ENCODE results near the gene RNF144B.

DNA sequence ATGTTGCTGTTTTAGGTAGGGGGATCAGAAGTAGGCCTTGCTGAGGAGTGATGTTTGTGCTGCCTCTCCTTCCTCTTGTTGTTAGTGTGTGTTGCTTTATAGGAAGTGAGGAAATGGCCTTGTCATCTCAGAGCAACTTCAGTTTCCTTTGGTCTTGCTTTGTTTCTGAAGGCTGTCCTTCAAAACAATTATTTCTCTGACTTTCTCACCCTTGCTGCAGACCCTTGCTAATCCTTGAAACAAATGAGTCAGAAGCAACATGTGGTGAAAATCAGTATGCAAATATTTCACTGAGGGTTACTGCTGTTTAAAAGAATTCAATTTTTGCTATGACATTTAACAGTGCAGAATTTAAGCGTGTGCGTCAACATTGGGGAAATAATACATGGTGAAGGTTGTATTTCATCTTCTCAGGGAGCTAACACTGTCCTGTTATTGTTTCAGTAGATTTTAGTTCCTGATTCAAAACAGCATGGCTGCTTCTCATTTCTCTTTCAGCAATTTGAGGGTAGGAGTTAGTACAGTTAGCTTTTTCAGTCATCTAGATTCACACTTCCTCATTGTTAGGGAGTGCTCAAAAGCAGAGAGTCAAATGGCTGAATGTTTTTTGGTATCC, 13.8 kb downstream of the RNF144B start:
- TF ChIP-seq REST (IDR thresholded peaks at IDR 0.05; ENCODE audit: insufficient replicate concordance, low read depth) (no peak), POLR2AphosphoS5 (IDR thresholded peaks at IDR 0.05; ENCODE audit: low read depth) (no peak), CTCF (IDR thresholded peaks at IDR 0.05; ENCODE audit: insufficient read depth, low read length) (no peak)

Data from HL-60 (cell line).